GM21367 (cell line): ENCODE measurements around the gene ZBTB38.

Experiments used
- ATAC-seq: cut with Tn5 transposase; IDR thresholded peaks from one replicate; pipeline ENCODE4 v1.9.1; 2021; ENCODE audit not compliant: unreplicated experiment

Gene ZBTB38

DNA sequence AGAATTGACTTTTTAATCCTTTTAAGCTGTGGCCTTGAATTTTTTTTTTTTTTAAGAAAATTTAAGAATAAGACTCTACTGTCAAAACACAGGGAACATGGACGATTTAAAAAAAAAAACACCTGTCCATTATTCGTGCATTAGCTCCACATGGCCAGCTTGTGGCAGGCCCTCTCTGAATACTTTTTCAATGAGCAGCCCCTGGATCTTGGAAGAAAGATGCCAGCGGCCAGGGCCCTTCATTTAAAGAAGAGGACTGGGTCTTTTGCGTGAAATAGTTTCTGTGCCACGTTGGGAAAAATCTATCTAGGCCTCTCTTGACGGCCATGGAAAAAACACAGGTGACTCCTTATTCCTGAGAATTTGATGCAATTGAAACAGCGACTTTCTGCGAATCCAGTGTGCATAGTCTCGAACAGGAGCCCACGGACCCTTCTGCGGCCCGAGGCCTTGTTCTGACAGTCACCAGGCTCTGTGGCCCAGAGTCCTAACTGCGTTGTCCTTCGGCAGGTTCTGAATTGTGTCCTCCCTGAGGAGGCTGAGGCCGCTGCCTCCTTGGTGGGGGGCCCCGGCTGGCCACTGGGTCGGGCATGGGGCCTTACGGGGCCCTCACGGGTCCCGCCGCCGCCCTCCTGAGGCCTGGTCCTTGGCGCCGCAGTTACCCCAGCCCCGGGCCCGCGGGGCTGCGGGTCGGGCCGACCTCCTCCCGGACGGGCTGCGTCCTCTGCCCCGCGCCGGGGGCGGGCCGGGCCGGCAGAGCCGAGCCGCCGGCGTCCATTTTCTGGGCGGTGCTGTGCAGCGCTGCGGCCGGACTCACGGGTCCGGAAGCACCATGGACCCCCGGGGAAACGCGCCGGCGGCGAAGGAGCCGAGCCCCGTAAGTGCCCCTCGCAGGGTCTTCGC is 33.5 kb downstream of the ZBTB38 start:
- peak; percentile 45 for ATAC-seq

- peak; percentile 30 for ATAC-seq
These were observed 34.3 kb downstream of the ZBTB38 start for GRCh38 chr3:141402476-141403171.

DNA sequence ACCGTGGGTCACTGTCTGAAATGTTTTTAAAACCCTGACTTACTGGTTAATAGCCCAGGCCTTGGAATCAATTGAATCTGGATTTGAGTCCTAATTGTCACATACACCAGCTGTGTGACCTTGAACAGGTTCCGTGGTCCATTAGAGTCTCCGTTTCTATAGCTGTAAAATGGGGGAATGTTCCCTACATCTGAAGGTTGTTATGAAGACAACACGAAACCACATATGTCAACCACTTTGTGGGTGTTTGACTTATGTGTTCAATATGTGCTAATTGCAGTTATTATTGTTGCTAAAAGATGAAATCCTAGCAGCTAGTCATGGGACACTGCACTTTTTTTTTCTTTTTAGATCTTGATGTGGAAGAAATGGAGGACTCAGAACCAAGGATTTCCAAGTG is 35.3 kb downstream of the ZBTB38 start:
- no peak for ATAC-seq

DNA sequence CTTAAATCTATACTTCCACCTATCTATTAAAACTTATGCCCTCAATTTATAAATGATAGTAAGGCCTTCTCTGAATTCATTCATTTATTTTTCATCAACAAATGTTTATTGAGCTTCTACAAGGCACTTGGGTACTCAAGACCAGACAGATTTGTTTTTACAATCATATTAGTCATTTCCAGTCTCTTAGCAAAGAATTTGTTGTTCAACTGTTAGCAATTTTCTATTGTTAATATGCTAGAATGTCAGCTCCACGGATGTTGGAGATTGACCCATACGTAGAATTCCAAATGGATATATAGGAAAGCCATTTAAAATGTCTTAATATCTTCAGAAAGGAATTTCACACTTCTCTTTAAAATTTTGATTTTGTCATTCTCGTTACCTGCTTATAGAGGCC is 36.7 kb downstream of the ZBTB38 start:
- ATAC-seq = no peak

DNA sequence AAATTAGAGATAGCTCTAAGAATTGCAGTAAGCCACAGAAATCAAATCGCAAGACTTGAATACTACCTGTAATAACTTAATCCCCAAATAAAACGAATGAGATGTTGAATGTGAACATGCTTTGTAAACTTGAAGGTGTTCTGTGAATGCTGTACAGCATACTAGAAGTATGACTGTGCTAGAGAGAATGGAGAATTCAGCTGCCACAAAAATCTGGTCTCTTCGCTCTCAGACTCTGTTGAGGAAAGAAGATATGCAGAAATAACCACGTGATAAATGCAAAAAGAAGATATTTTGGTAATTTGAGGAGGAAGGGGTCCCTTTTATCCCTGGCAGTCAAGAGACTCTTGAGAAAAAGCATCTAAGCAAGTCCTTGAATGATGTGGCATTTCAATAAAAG is 37.3 kb downstream of the ZBTB38 start:
- ATAC-seq = no peak

DNA sequence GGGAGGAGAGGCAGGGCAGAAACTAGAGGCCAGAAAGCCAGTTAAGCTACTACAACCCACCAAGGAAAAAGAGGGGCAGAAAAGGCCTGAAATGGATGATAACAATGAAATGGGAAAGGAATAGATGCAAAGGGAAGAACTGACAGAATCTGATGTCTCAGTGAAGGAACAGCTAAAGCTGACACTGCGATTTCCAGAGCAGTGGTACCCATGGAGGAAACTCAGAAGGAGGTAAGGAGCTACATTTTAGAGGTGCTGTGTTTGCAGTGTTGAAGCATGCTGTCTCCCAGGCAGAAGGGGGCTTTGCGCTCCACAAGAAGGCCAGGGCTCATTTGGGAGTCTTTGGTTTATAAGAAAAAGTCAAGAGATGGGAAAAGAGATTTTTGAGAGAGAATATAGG is 38.0 kb downstream of the ZBTB38 start:
- no peak for ATAC-seq

- no peak for ATAC-seq
These were observed 38.7 kb downstream of the ZBTB38 start for GRCh38 chr3:141407047-141407446.

DNA sequence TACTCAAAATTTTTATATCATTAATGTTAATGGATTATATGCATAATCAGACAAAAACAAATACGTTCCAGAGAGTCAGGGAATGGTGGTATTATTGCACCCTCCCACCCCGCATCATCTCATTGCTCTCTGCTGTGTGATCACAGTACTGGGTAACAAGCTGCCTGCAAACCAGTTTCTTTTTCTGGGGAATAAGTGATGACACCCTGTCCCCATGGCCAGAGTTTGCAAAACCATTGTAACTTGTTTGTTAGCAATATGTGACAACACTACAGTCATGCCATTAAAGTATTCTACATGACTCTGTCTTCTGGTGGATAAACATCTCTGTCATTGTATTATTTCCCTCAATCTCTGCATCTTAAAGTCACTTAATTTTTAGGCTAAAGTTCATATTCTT is 39.5 kb downstream of the ZBTB38 start:
- ATAC-seq = no peak

DNA sequence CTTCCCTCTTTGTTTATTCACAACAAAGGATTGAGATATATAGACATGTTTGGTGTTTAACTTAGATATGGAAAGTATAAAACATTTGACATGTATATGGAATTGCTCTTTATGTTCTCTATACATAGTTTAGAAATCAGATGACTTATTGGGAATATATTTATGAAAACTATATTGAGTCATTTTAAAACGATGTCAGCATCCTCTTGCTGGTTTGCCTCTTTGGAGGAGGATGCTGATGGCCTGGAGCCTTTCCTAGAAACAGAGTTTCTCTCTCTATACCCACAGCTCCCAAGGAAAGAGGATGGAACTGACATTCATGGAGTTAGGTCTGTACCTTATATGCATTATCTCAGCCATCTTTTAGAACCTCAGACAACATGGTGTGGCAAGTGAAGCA is 40.3 kb downstream of the ZBTB38 start:
- ATAC-seq = no peak

GRCh38 chr3:141409940-141410241 is 41.6 kb downstream of the ZBTB38 start:
- no peak for ATAC-seq

- ATAC-seq = no peak
These were observed 42.1 kb downstream of the ZBTB38 start for GRCh38 chr3:141410408-141410807.

DNA sequence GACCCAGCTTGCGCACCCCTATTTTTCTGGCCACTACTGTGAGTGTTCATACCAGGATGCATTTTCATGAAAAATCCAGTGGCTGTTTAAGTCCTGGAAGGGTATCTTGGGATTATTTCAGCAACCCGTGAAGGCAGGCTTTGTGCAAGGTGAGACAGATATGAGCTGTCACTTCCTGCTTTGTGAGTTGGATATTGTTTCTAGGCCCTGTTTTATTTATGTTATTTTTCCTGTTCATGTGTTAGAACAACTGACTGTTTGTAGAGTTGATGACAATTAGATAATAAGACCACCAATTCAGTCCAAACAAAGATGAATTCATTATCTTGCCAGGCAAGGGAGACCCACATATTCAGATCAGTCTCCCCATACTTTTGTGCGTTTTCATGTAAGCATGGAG is 42.5 kb downstream of the ZBTB38 start:
- ATAC-seq = peak; percentile 14

- peak; percentile 35 for ATAC-seq
These were observed 43.0 kb downstream of the ZBTB38 start for GRCh38 chr3:141411251-141411771.

- peak; percentile 36 for ATAC-seq
These were observed 44.0 kb downstream of the ZBTB38 start for GRCh38 chr3:141412087-141412935.

GRCh38 chr3:141412936-141413354 is 44.6 kb downstream of the ZBTB38 start:
- ATAC-seq = no peak

GRCh38 chr3:141413391-141413790 is 45.1 kb downstream of the ZBTB38 start:
- no peak for ATAC-seq

GRCh38 chr3:141413801-141414689 is 45.7 kb downstream of the ZBTB38 start:
- ATAC-seq = no peak

DNA sequence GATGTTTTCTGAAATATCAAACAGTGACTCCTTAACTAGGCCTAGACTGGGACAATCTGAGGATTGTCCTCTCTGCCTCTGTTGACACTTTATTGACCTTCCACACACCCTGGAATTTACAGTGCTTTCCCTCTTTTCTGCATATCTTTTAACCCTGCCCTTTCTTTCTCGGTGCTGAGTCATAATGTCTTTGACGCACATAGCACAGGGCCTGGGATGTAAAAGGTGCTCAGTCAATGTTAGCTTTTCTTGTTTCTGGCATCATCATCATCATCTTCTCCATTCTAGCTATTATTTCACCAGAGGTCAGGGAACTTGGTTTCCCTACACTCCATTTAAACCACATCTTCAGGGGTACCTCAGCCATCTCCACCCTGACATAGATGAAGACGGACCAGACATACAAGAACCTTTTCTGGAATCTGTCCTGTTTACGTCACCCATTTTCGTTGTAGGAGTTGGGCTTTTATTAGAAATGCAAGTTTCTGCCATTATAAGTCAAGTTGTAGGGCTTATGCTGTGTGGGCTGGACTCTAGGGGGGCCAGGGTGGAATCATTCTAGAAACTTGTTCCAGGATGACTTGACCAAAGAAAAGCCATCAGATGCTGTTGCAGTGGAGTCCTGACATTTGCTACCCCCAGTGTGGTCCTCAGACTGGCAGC is 46.6 kb downstream of the ZBTB38 start:
- ATAC-seq = no peak

DNA sequence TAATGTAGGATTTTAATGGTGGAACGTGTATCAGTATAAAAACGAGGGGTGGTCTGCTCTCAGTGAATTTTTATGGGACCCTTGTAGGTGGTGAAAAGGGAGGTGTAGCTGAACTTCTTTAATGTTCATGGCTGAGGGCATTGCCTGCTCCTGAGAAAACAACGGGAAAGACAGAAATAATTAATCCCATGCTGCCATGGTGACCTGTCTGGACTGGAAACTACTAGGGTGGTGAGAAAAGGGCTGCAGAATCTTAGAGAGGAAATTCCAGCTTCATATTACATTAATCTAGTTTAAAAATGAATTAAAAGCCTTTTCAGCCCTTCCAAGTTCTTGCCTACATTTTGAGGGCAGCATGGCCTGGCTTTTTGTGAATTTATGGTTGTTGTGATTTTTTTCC is 47.6 kb downstream of the ZBTB38 start:
- no peak for ATAC-seq
